Caco-2 (cell line): ENCODE measurements around the gene TICAM1. TPM values are rescaled to one million over a fixed set of nuclear protein-coding genes. Genes with fewer than 3 reads are reported as not detected.
"Not testable (repeated sequence)": the region's sequence is repeated elsewhere in the genome, so short reads cannot be mapped to it uniquely, and the experiment has no call there.

ENCODE experiments used
- BruUV-seq: library from RNA; stranded (reverse); fragments of 400-500 nt; replicated peaks from 2 replicates; lab custom pipeline; 2021; lab: Mats Ljungman, UMichigan
- CTCF ChIA-PET: fragments of 300-600 bp; sonication (Branson Sonifier 250); formaldehyde crosslinking; loops from one replicate; lab custom pipeline; 2022; ENCODE audit warnings: antibody characterized with exemption; lab: Charles Lee
- POLR2A ChIA-PET: fragments of 300-600 bp; sonication (Branson Sonifier 250); formaldehyde crosslinking; loops from one replicate; lab custom pipeline; 2022; ENCODE audit warnings: antibody characterized with exemption; lab: Charles Lee
- DNase-seq, 2 experiments: peaks; one replicate each; pipeline versions ENCODE4 v3.0.0 to v3.0.0-alpha.2; 2020 to 2022
- H3K27me3 ChIP-seq: replicated peaks from 2 replicates; pipeline ENCODE4 v1.6.0; 2011; ENCODE audit warnings: low read length; ENCODE audit not compliant: control insufficient read depth, insufficient read depth
- H3K36me3 ChIP-seq: 2 replicates; pipeline ENCODE4 v1.5.1; 2011; ENCODE audit warnings: low read length; ENCODE audit not compliant: control insufficient read depth, insufficient read depth
- H3K4me1 ChIP-seq: fragments of 250-450 bp; sonication (Bioruptor Pico); 2 replicates; pipeline ENCODE4 v1.5.1; 2020; ENCODE audit warnings: mild to moderate bottlenecking
- H3K4me3 ChIP-seq: 2 replicates; pipeline ENCODE4 v1.5.1; 2011; ENCODE audit warnings: low read depth, mild to moderate bottlenecking, control low read depth, low read length
- H3K9me3 ChIP-seq: fragments of 250-450 bp; sonication (Bioruptor Pico); 2 replicates; pipeline ENCODE4 v1.5.1; 2020; ENCODE audit warnings: mild to moderate bottlenecking, moderate library complexity
- H3K27ac Mint-ChIP-seq: one replicate; pipeline ENCODE4 v1.8.0; 2022; ENCODE audit warnings: mixed read lengths; ENCODE audit not compliant: unreplicated experiment
- H3K27me3 Mint-ChIP-seq: one replicate; pipeline ENCODE4 v1.8.0; 2022; ENCODE audit warnings: mixed read lengths; ENCODE audit not compliant: insufficient read depth, unreplicated experiment
- H3K36me3 Mint-ChIP-seq: one replicate; pipeline ENCODE4 v1.8.0; 2022; ENCODE audit warnings: mild to moderate bottlenecking, mixed read lengths; ENCODE audit not compliant: insufficient read depth, unreplicated experiment
- H3K4me1 Mint-ChIP-seq: one replicate; pipeline ENCODE4 v1.8.0; 2022; ENCODE audit warnings: low read depth, mixed read lengths; ENCODE audit not compliant: unreplicated experiment
- H3K4me3 Mint-ChIP-seq: one replicate; pipeline ENCODE4 v1.8.0; 2022; ENCODE audit warnings: mild to moderate bottlenecking, moderate library complexity, mixed read lengths; ENCODE audit not compliant: unreplicated experiment
- H3K9me3 Mint-ChIP-seq: one replicate; pipeline ENCODE4 v1.8.0; 2022; ENCODE audit warnings: mixed read lengths; ENCODE audit not compliant: unreplicated experiment
- intact Hi-C: fragments of 100-400 bp; cut with micrococcal nuclease; formaldehyde crosslinking; loops from one replicate; pipeline ENCODE4 v1.10.0; 2022; ENCODE audit not compliant: unreplicated experiment
- total RNA-seq: library from RNA; stranded (reverse); gene quantifications from 2 replicates; pipeline ENCODE4 v1.2.3, GENCODE V29; 2022
- TF ChIP-seq, protein P1 (sequence below), 2 experiments: fragments of 200-600 bp in 1 of 2; IDR thresholded peaks; 1 replicate in 1 of 2; 2 replicates in 1 of 2; pipeline versions ENCODE4 v1.5.1 to v1.8.0; 2011 to 2022; ENCODE audit warnings: antibody characterized with exemption in 1 of 2, control low read depth in 1 of 2, inconsistent platforms in 1 of 2, low read depth in 1 of 2, low read length in 1 of 2, mild to moderate bottlenecking in 1 of 2, moderate library complexity in 1 of 2; ENCODE audit not compliant: insufficient read depth in 1 of 2, severe bottlenecking in 1 of 2, unreplicated experiment in 1 of 2

The TICAM1 gene
- total RNA-seq, 1 experiment from 2014 or later: 6.0 TPM

DNA sequence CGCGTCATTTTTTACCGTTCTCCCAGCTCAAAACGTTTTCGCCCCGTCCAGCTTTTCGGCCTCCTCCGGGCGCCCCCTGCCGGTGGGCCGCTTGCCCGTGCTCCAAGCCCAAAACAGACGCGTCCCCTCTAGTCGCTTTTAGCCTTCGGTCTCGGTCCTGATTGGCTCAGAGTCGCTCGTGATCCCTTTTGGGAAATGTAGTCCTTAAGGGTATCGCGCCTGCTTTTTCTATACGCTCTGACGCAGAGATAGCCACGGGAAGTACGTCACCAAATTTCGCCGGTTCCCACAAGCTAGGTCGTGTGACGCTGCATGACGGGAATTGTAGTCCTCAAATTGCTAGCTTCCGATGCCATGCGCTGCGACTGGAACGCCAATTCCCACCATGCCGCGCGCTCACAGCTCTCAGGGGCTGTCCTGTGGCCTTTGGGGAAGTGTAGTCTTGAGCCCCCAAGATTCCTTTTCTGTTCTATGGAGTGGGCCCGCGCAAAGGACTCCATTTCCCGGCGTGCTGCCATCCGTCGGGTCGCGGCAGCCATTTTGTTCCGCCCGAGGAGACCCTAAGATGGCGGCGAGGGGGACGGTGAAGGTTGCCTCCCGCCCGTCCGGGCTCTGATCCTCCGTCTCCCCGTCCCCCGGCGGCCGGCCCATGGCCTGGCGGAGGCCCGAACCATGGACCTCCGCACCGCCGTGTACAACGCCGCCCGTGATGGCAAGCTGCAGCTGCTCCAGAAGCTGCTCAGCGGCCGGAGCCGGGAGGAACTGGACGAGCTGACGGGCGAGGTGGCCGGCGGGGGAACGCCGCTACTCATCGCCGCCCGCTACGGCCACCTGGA lies 40.1 kb downstream of the TICAM1 start, which contains the start of gene FEM1A:
TSS of gene FEM1A (plus strand) at position 552 of the 836 bp plus-strand sequence. CDS start at position 673, 121 bp downstream.
- intact Hi-C loops: loop anchor here (1.0 to 2.0 kb wide), 3 partner anchors 9 to 67 kb away; no protein-coding TSS in a partner anchor
- ChIA-PET POLR2A (interaction anchor here (0.6 to 1.2 kb wide), 6 partner anchors 8 to 256 kb away, joined by 3 to 7 read pairs (median 6); partner anchors contain the start of genes KDM4B and PLIN5), CTCF (interaction anchor here (0.6 to 2.9 kb wide), 35 partner anchors 9 to 776 kb away, joined by 3 to 67 read pairs (median 5); partner anchors contain the start of genes DPP9, KDM4B, PLIN3 and PLIN5)
- no peaks in the 10 kb centered on the region for H3K9me3 Mint-ChIP-seq
- BruUV-seq: no TSS peak
- peak within 1 kb of the TSS; percentile 98 for H3K4me3 ChIP-seq
- H3K4me1 Mint-ChIP-seq: no peaks in the 10 kb centered on the region
- H3K27me3 Mint-ChIP-seq: no peaks in the 10 kb centered on the region
- peaks cover 2% of the 10 kb centered on the region; the same call in 1 of the 2 replicates for H3K36me3 ChIP-seq
- no peaks in the 10 kb centered on the region for H3K9me3 ChIP-seq
- peak within 1 kb of the TSS; percentile 81 for H3K4me3 Mint-ChIP-seq
- H3K27me3 ChIP-seq: no peaks in the 10 kb centered on the region
- DNase-seq: peak; percentile 97 to 99
- H3K4me1 ChIP-seq: no peaks in the 10 kb centered on the region
- TF ChIP-seq, protein P1, sequence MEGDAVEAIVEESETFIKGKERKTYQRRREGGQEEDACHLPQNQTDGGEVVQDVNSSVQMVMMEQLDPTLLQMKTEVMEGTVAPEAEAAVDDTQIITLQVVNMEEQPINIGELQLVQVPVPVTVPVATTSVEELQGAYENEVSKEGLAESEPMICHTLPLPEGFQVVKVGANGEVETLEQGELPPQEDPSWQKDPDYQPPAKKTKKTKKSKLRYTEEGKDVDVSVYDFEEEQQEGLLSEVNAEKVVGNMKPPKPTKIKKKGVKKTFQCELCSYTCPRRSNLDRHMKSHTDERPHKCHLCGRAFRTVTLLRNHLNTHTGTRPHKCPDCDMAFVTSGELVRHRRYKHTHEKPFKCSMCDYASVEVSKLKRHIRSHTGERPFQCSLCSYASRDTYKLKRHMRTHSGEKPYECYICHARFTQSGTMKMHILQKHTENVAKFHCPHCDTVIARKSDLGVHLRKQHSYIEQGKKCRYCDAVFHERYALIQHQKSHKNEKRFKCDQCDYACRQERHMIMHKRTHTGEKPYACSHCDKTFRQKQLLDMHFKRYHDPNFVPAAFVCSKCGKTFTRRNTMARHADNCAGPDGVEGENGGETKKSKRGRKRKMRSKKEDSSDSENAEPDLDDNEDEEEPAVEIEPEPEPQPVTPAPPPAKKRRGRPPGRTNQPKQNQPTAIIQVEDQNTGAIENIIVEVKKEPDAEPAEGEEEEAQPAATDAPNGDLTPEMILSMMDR (IDR thresholded peaks at IDR 0.05; ENCODE audit: insufficient read depth in 1 of 2, low read depth in 1 of 2, low read length in 1 of 2, severe bottlenecking in 1 of 2, unreplicated experiment in 1 of 2): peak; percentile 79 to 98
- H3K27ac Mint-ChIP-seq: peak within 1 kb of the TSS; percentile 78
- H3K36me3 Mint-ChIP-seq: peaks cover 37% of the 10 kb centered on the region

DNA sequence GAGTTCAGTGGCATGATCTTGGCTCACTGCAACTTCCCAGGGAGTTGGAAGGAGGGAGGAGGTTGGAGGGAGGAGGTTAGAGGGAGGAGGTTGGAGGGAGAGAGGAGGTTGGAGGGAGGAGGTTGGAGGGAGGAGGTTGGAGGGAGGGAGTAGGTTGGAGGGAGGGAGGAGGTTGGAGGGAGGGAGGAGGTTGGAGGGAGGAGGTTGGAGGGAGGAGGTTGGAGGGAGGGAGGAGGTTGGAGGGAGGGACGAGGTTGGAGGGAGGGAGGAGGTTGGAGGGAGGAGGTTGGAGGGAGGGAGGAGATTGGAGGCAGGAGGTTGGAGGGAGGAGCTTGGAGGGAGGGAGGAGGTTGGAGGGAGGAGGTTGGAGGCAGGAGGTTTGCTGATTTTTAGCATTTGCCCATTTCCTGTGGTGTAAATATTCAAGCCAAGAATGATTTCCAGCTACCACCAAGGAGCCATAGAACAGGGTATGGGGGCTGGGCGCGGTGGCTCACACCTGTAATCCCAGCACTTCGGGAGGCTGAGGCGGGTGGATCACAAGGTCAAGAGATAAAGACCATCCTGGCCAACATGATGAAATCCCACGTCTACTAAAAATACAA lies 45.0 kb downstream of the TICAM1 start:
- H3K9me3 ChIP-seq, H3K4me3 Mint-ChIP-seq, intact Hi-C loops, H3K4me1 ChIP-seq, H3K27ac Mint-ChIP-seq, BruUV-seq, DNase-seq, H3K9me3 Mint-ChIP-seq, H3K27me3 ChIP-seq, H3K36me3 Mint-ChIP-seq, H3K27me3 Mint-ChIP-seq, CTCF ChIA-PET, POLR2A ChIA-PET, H3K4me3 ChIP-seq, H3K4me1 Mint-ChIP-seq, H3K36me3 ChIP-seq: not testable (repeated sequence)

- BruUV-seq: no TSS peak
- H3K4me1 Mint-ChIP-seq: no peaks in the 10 kb centered on the region
- H3K27me3 ChIP-seq: no peaks in the 10 kb centered on the region
- H3K4me3 ChIP-seq: no peak overlapping the region
- H3K4me3 Mint-ChIP-seq: no peak overlapping the region
- peaks cover 10% of the 10 kb centered on the region for H3K27me3 Mint-ChIP-seq
- no peaks in the 10 kb centered on the region for H3K4me1 ChIP-seq
- intact Hi-C loops: no loop called here
- no peaks in the 10 kb centered on the region for H3K9me3 ChIP-seq
- H3K36me3 ChIP-seq: no peaks in the 10 kb centered on the region
- no peak overlapping the region for H3K27ac Mint-ChIP-seq
- ChIA-PET CTCF (interaction anchor here (2.1 kb wide), 1 partner anchor 9 kb away, joined by 8 read pairs; the partner anchor contains the start of gene FEM1A), POLR2A (no interaction called here)
- no peaks in the 10 kb centered on the region for H3K36me3 Mint-ChIP-seq
- TF ChIP-seq, protein P1 (IDR thresholded peaks at IDR 0.05; ENCODE audit: insufficient read depth in 1 of 2, low read depth in 1 of 2, low read length in 1 of 2, severe bottlenecking in 1 of 2, unreplicated experiment in 1 of 2): no peak
- no peaks in the 10 kb centered on the region for H3K9me3 Mint-ChIP-seq
- DNase-seq: no peak
Observed at GRCh38 chr19:4781801-4782200, 49.7 kb downstream of the TICAM1 start.
